ENCODE measurements around the gene PRRX1. TPM values are rescaled to one million over a fixed set of nuclear protein-coding genes. Genes with fewer than 3 reads are reported as not detected.
A peak's percentile ranks its signal among the peaks of the same experiment; 100 is the strongest.

PRRX1 gene
- total RNA-seq, 5 donors from 2014 or later (not counting 1 experiment from before 2014, with no cell fraction given), result 0.07 to 0.50 (median 0.41) TPM; not detected in 2

GRCh38 chr1:170663404-170664092 lies 383 bp upstream of the PRRX1 start:
- Mint-ChIP-seq H3K27me3 (peaks cover 77 to 87% of the 10 kb centered on the region in 2 donors), H3K27ac (no peak overlapping the region), H3K4me1 (peaks cover 38 to 52% (median 45%) of the 10 kb centered on the region in 3 donors), H3K9me3 (no peaks in the 10 kb centered on the region), H3K4me3 (peak overlapping the region in 1 of 3 donors; percentile 48), H3K36me3 (no peaks in the 10 kb centered on the region)
- DNase-seq, result no peak
- no peaks in the 10 kb centered on the region for H3K9me3 ChIP-seq
- peaks cover 18 to 79% of the 10 kb centered on the region in 2 experiments for H3K27me3 ChIP-seq (replicated peaks in 1 of 2; ENCODE audit: control insufficient read depth in 2 of 2, extremely low read depth in 1 of 2, insufficient read depth in 2 of 2, low read length in 1 of 2)
- no peak for ATAC-seq (replicated peaks in 1 of 4)
- no peak overlapping the region for H3K27ac ChIP-seq (ENCODE audit: low read length)
- POLR2A ChIA-PET, result no interaction called here
- H3K4me1 ChIP-seq (ENCODE audit: control insufficient read depth in 1 of 2, extremely low read depth in 1 of 2, insufficient read depth in 2 of 2, low read length in 2 of 2), result peaks cover 0 to 10% of the 10 kb centered on the region in 2 experiments
- CTCF ChIA-PET, result no interaction called here
- no peaks in the 10 kb centered on the region for H3K36me3 ChIP-seq (ENCODE audit: control insufficient read depth in 2 of 2, extremely low read depth in 1 of 2, insufficient read depth in 1 of 2, low read length in 1 of 2)
- H3K4me3 ChIP-seq (ENCODE audit: control insufficient read depth in 1 of 2, extremely low read depth in 1 of 2, low read length in 1 of 2), result no peak overlapping the region
- 21% methylated on average over 3 of the region's 12 CpGs for WGBS (ENCODE audit: insufficient coverage)

GRCh38 chr1:170664828-170665612 lies 1.1 kb downstream of the PRRX1 start:
- CTCF ChIA-PET, result no interaction called here
- Mint-ChIP-seq H3K4me3 (peak overlapping the region in 2 of 3 donors; percentile 31 to 48), H3K36me3 (no peaks in the 10 kb centered on the region), H3K4me1 (peaks cover 38 to 57% (median 45%) of the 10 kb centered on the region in 3 donors), H3K27me3 (peaks cover 78 to 87% of the 10 kb centered on the region in 2 donors), H3K27ac (no peak overlapping the region), H3K9me3 (no peaks in the 10 kb centered on the region)
- DNase-seq (no peak), ATAC-seq (replicated peaks in 1 of 4) (peak in 1 of 4 experiments; percentile 19)
- WGBS (ENCODE audit: insufficient coverage), result 10% methylated on average over 31 of the region's 37 CpGs
- no peak overlapping the region for H3K4me3 ChIP-seq (ENCODE audit: control insufficient read depth in 1 of 2, extremely low read depth in 1 of 2, low read length in 1 of 2)
- no peaks in the 10 kb centered on the region for H3K36me3 ChIP-seq (ENCODE audit: control insufficient read depth in 2 of 2, extremely low read depth in 1 of 2, insufficient read depth in 1 of 2, low read length in 1 of 2)
- H3K9me3 ChIP-seq, result no peaks in the 10 kb centered on the region
- peaks cover 0 to 10% of the 10 kb centered on the region in 2 experiments for H3K4me1 ChIP-seq (ENCODE audit: control insufficient read depth in 1 of 2, extremely low read depth in 1 of 2, insufficient read depth in 2 of 2, low read length in 2 of 2)
- POLR2A ChIA-PET, result no interaction called here
- H3K27ac ChIP-seq (ENCODE audit: low read length), result no peak overlapping the region
- peaks cover 14 to 83% of the 10 kb centered on the region in 2 experiments for H3K27me3 ChIP-seq (replicated peaks in 1 of 2; ENCODE audit: control insufficient read depth in 2 of 2, extremely low read depth in 1 of 2, insufficient read depth in 2 of 2, low read length in 1 of 2)

- peaks cover 14 to 77% of the 10 kb centered on the region in 2 experiments for H3K27me3 ChIP-seq (replicated peaks in 1 of 2; ENCODE audit: control insufficient read depth in 2 of 2, extremely low read depth in 1 of 2, insufficient read depth in 2 of 2, low read length in 1 of 2)
- CTCF ChIA-PET, result no interaction called here
- H3K4me3 Mint-ChIP-seq, result peak overlapping the region in 1 of 3 donors; percentile 32
These were observed 1.7 kb downstream of the PRRX1 start for GRCh38 chr1:170665629-170666028.

GRCh38 chr1:170666541-170667254 lies 2.8 kb downstream of the PRRX1 start:
- H3K27me3 ChIP-seq (replicated peaks in 1 of 2; ENCODE audit: control insufficient read depth in 2 of 2, extremely low read depth in 1 of 2, insufficient read depth in 2 of 2, low read length in 1 of 2), result peaks cover 10 to 75% of the 10 kb centered on the region in 2 experiments
- H3K4me1 Mint-ChIP-seq, result peaks cover 28 to 54% (median 41%) of the 10 kb centered on the region in 3 donors

More at GRCh38 chr1:170665629-170666028, 1.7 kb downstream of the PRRX1 start:
- Histone ChIP-seq H3K9me3 (no peaks in the 10 kb centered on the region), H3K27ac (ENCODE audit: low read length) (no peak overlapping the region), H3K4me1 (ENCODE audit: control insufficient read depth in 1 of 2, extremely low read depth in 1 of 2, insufficient read depth in 2 of 2, low read length in 2 of 2) (peaks cover 0 to 10% of the 10 kb centered on the region in 2 experiments), H3K36me3 (ENCODE audit: control insufficient read depth in 2 of 2, extremely low read depth in 1 of 2, insufficient read depth in 1 of 2, low read length in 1 of 2) (no peaks in the 10 kb centered on the region), H3K4me3 (ENCODE audit: control insufficient read depth in 1 of 2, extremely low read depth in 1 of 2, low read length in 1 of 2) (no peak overlapping the region)
- peak overlapping the region in 1 of 2 donors; percentile 31 for H3K27ac Mint-ChIP-seq
- 18% methylated on average over 12 of the region's 14 CpGs for WGBS (ENCODE audit: insufficient coverage)
- no peaks in the 10 kb centered on the region for H3K9me3 Mint-ChIP-seq
- H3K27me3 Mint-ChIP-seq, result peaks cover 78 to 88% of the 10 kb centered on the region in 2 donors
- H3K4me1 Mint-ChIP-seq, result peaks cover 34 to 57% (median 45%) of the 10 kb centered on the region in 3 donors
- ATAC-seq (replicated peaks in 1 of 4) (no peak), DNase-seq (no peak)
- no peaks in the 10 kb centered on the region for H3K36me3 Mint-ChIP-seq
- POLR2A ChIA-PET, result no interaction called here

GRCh38 chr1:170668209-170669106 lies 4.5 kb downstream of the PRRX1 start:
- H3K4me3 Mint-ChIP-seq, result peak overlapping the region in 1 of 3 donors; percentile 3

More at GRCh38 chr1:170666541-170667254, 2.8 kb downstream of the PRRX1 start:
- H3K36me3 Mint-ChIP-seq, result no peaks in the 10 kb centered on the region
- WGBS (ENCODE audit: insufficient coverage), result 19% methylated on average over 28 of the region's 32 CpGs
- peaks cover 83 to 91% of the 10 kb centered on the region in 2 donors for H3K27me3 Mint-ChIP-seq
- Histone ChIP-seq H3K27ac (ENCODE audit: low read length) (no peak overlapping the region), H3K36me3 (ENCODE audit: control insufficient read depth in 2 of 2, extremely low read depth in 1 of 2, insufficient read depth in 1 of 2, low read length in 1 of 2) (no peaks in the 10 kb centered on the region), H3K4me1 (ENCODE audit: control insufficient read depth in 1 of 2, extremely low read depth in 1 of 2, insufficient read depth in 2 of 2, low read length in 2 of 2) (peaks cover 0 to 10% of the 10 kb centered on the region in 2 experiments), H3K9me3 (no peaks in the 10 kb centered on the region), H3K4me3 (ENCODE audit: control insufficient read depth in 1 of 2, extremely low read depth in 1 of 2, low read length in 1 of 2) (no peak overlapping the region)
- no peak overlapping the region for H3K27ac Mint-ChIP-seq
- ChIA-PET CTCF (no interaction called here), POLR2A (no interaction called here)
- H3K9me3 Mint-ChIP-seq, result no peaks in the 10 kb centered on the region
- no peak for DNase-seq
- ATAC-seq (replicated peaks in 1 of 4), result no peak
- H3K4me3 Mint-ChIP-seq, result no peak overlapping the region

More at GRCh38 chr1:170668209-170669106, 4.5 kb downstream of the PRRX1 start:
- Mint-ChIP-seq H3K36me3 (no peaks in the 10 kb centered on the region), H3K4me1 (peaks cover 26 to 45% (median 32%) of the 10 kb centered on the region in 3 donors), H3K27me3 (peaks cover 81 to 94% of the 10 kb centered on the region in 2 donors), H3K27ac (no peak overlapping the region), H3K9me3 (no peaks in the 10 kb centered on the region)
- H3K27me3 ChIP-seq (replicated peaks in 1 of 2; ENCODE audit: control insufficient read depth in 2 of 2, extremely low read depth in 1 of 2, insufficient read depth in 2 of 2, low read length in 1 of 2), result peaks cover 7 to 65% of the 10 kb centered on the region in 2 experiments
- H3K9me3 ChIP-seq, result no peaks in the 10 kb centered on the region
- H3K36me3 ChIP-seq (ENCODE audit: control insufficient read depth in 2 of 2, extremely low read depth in 1 of 2, insufficient read depth in 1 of 2, low read length in 1 of 2), result no peaks in the 10 kb centered on the region
- no peak for ATAC-seq (replicated peaks in 1 of 4)
- DNase-seq, result no peak
- no peak overlapping the region for H3K4me3 ChIP-seq (ENCODE audit: control insufficient read depth in 1 of 2, extremely low read depth in 1 of 2, low read length in 1 of 2)
- 4% methylated on average over 26 of the region's 33 CpGs for WGBS (ENCODE audit: insufficient coverage)
- POLR2A ChIA-PET, result no interaction called here
- H3K4me1 ChIP-seq (ENCODE audit: control insufficient read depth in 1 of 2, extremely low read depth in 1 of 2, insufficient read depth in 2 of 2, low read length in 2 of 2), result peaks cover 0 to 10% of the 10 kb centered on the region in 2 experiments
- CTCF ChIA-PET, result no interaction called here
- H3K27ac ChIP-seq (ENCODE audit: low read length), result no peak overlapping the region
